HCEC 1CT (cell line): ENCODE results near the gene PIGX.

Experiments used
- DNase-seq: peaks from one replicate; pipeline ENCODE4 v3.0.0-alpha.2; 2017

Gene PIGX

GRCh38 chr3:196757876-196758739, 45.9 kb downstream of the PIGX start:
- DNase-seq = peak; percentile 83

- DNase-seq = no peak
Measured at GRCh38 chr3:196763179-196763578, 51.0 kb downstream of the PIGX start.

- no peak for DNase-seq
Measured at GRCh38 chr3:196765454-196765853, 53.3 kb downstream of the PIGX start.

- no peak for DNase-seq
Measured at GRCh38 chr3:196771067-196771466, 58.9 kb downstream of the PIGX start.

GRCh38 chr3:196772102-196772501, 59.9 kb downstream of the PIGX start:
- DNase-seq = no peak

- no peak for DNase-seq
Measured at GRCh38 chr3:196772897-196773296, 60.7 kb downstream of the PIGX start.

GRCh38 chr3:196774191-196774820, 62.1 kb downstream of the PIGX start:
- DNase-seq = peak; percentile 57

GRCh38 chr3:196774848-196775422, 62.8 kb downstream of the PIGX start:
- peak; percentile 24 for DNase-seq

GRCh38 chr3:196775938-196776337, 63.8 kb downstream of the PIGX start:
- no peak for DNase-seq

- no peak for DNase-seq
Measured at GRCh38 chr3:196777836-196778235, 65.7 kb downstream of the PIGX start.

GRCh38 chr3:196778755-196779154, 66.6 kb downstream of the PIGX start:
- peak; percentile 64 for DNase-seq

- no peak for DNase-seq
Measured at GRCh38 chr3:196782511-196782910, 70.3 kb downstream of the PIGX start.
